Erythroblast (primary cell): ENCODE data around the gene CLDN6.

ENCODE experiments used
- GATA1 ChIP-seq: IDR thresholded peaks from 2 replicates; pipeline ENCODE4 v1.6.1; 2011; ENCODE audit warnings: low read depth, mild to moderate bottlenecking, control low read depth, low read length, moderate library complexity
- POLR2A ChIP-seq: IDR thresholded peaks from 2 replicates; pipeline ENCODE4 v1.6.1; 2011; ENCODE audit warnings: mild to moderate bottlenecking, low read length

GRCh38 chr16:3020604-3021448, 2.8 kb upstream of the CLDN6 start:
- peak; percentile 45 for TF ChIP-seq POLR2A
- TF ChIP-seq GATA1 = no peak
